Stimulated activated CD8-positive, alpha-beta memory T cell treated with anti-CD3 and anti-CD28 coated beads, Interleukin-12 subunit alpha, Interleukin-12 subunit beta, amount 100 ng/mL, for 4 hours (primary cell): ENCODE data around the gene MC1R.
A peak's percentile ranks its signal among the peaks of the same experiment; 100 is the strongest.
"Not testable (repeated sequence)": the region's sequence is repeated elsewhere in the genome, so short reads cannot be mapped to it uniquely, and the experiment has no call there.

Source experiments
- DNase-seq: peaks from one replicate; pipeline ENCODE4 v3.0.0-alpha.2; 2020; ENCODE audit warnings: low read depth

The MC1R gene

GRCh38 chr16:89918453-89919347, at the start of gene MC1R:
TSS of gene MC1R (plus strand) at chr16:89918862. CDS start at chr16:89919259, 397 bp downstream.
- no peak for DNase-seq

- DNase-seq: no peak
Observed at GRCh38 chr16:89869911-89870310, 48.8 kb upstream of the MC1R start.

GRCh38 chr16:89870440-89870839, 48.2 kb upstream of the MC1R start:
- no peak for DNase-seq

GRCh38 chr16:89871895-89872294, 46.8 kb upstream of the MC1R start:
- no peak for DNase-seq

GRCh38 chr16:89873109-89873971, 45.3 kb upstream of the MC1R start, which contains the start of gene TCF25:
TSS of gene TCF25 (plus strand) at chr16:89873592. CDS start at chr16:89873668, 76 bp downstream.
- peak; percentile 76 for DNase-seq

GRCh38 chr16:89873972-89874689, 44.5 kb upstream of the MC1R start:
- peak; percentile 94 for DNase-seq

- DNase-seq: not testable (repeated sequence)
Observed at GRCh38 chr16:89879123-89879522, 39.5 kb upstream of the MC1R start.

GRCh38 chr16:89880477-89881367, 37.9 kb upstream of the MC1R start:
- no peak for DNase-seq

GRCh38 chr16:89881368-89881730, 37.3 kb upstream of the MC1R start:
- no peak for DNase-seq

GRCh38 chr16:89883346-89884040, 35.2 kb upstream of the MC1R start:
- no peak for DNase-seq

- DNase-seq: no peak
Observed at GRCh38 chr16:89884041-89884421, 34.6 kb upstream of the MC1R start.

- DNase-seq: no peak
Observed at GRCh38 chr16:89887243-89887642, 31.4 kb upstream of the MC1R start.

- no peak for DNase-seq
Observed at GRCh38 chr16:89890200-89890599, 28.5 kb upstream of the MC1R start.

GRCh38 chr16:89890886-89891657, 27.6 kb upstream of the MC1R start:
- DNase-seq: no peak

GRCh38 chr16:89892055-89892630, 26.5 kb upstream of the MC1R start:
- no peak for DNase-seq

GRCh38 chr16:89892635-89893034, 26.0 kb upstream of the MC1R start:
- DNase-seq: no peak

- no peak for DNase-seq
Observed at GRCh38 chr16:89893642-89894548, 24.8 kb upstream of the MC1R start.
